GM21390 (cell line): ENCODE data around the gene ANXA2R.
"Not testable (repeated sequence)": the region's sequence is repeated elsewhere in the genome, so short reads cannot be mapped to it uniquely, and the experiment has no call there.

Experiments used
- ATAC-seq: cut with Tn5 transposase; IDR thresholded peaks from one replicate; pipeline ENCODE4 v1.9.1; 2021; ENCODE audit not compliant: unreplicated experiment

ANXA2R gene

GRCh38 chr5:43036409-43036808 is 3.7 kb downstream of the ANXA2R start:
- ATAC-seq: no peak

GRCh38 chr5:43034591-43034968 is 5.5 kb downstream of the ANXA2R start:
- ATAC-seq: no peak

- no peak for ATAC-seq
Observed at GRCh38 chr5:43033841-43034590, 6.1 kb downstream of the ANXA2R start.

GRCh38 chr5:43027054-43027785 is 12.9 kb downstream of the ANXA2R start:
- no peak for ATAC-seq

- not testable (repeated sequence) for ATAC-seq
Observed at GRCh38 chr5:43025184-43025950, 14.8 kb downstream of the ANXA2R start.

- no peak for ATAC-seq
Observed at GRCh38 chr5:43024217-43024616, 15.9 kb downstream of the ANXA2R start.

GRCh38 chr5:43021151-43021550 is 19.0 kb downstream of the ANXA2R start:
- ATAC-seq: no peak

- peak; percentile 11 for ATAC-seq
Observed at GRCh38 chr5:43020399-43020746, 19.7 kb downstream of the ANXA2R start.

GRCh38 chr5:43019614-43020398 is 20.3 kb downstream of the ANXA2R start:
- ATAC-seq: peak; percentile 71

- ATAC-seq: no peak
Observed at GRCh38 chr5:43019291-43019613, 20.9 kb downstream of the ANXA2R start.

GRCh38 chr5:43017428-43017815 is 22.7 kb downstream of the ANXA2R start:
- ATAC-seq: no peak

GRCh38 chr5:43016217-43016779 is 23.8 kb downstream of the ANXA2R start:
- ATAC-seq: no peak

- no peak for ATAC-seq
Observed at GRCh38 chr5:43014522-43014921, 25.6 kb downstream of the ANXA2R start.

GRCh38 chr5:43010935-43011315 is 29.2 kb downstream of the ANXA2R start:
- no peak for ATAC-seq

GRCh38 chr5:43008363-43009153 is 31.6 kb downstream of the ANXA2R start:
- peak; percentile 40 for ATAC-seq

GRCh38 chr5:43007911-43008362 is 32.2 kb downstream of the ANXA2R start:
- peak; percentile 52 for ATAC-seq

GRCh38 chr5:43007246-43007910 is 32.7 kb downstream of the ANXA2R start:
- peak; percentile 21 for ATAC-seq

GRCh38 chr5:43006424-43007202 is 33.5 kb downstream of the ANXA2R start:
- no peak for ATAC-seq

GRCh38 chr5:43005031-43005430 is 35.1 kb downstream of the ANXA2R start:
- no peak for ATAC-seq
